MM.1S (cell line): ENCODE data around the gene ZDHHC8.

ENCODE experiments used
- EZH2 ChIP-seq: fragments of 300-600 bp; sonication (generic); optimal IDR thresholded peaks from 2 replicates; pipeline ENCODE3; 2017; ENCODE audit warnings: low read depth, mild to moderate bottlenecking, antibody characterized with exemption, low read length, mixed read lengths
- TF ChIP-seq, protein P1 (sequence below): fragments of 300-600 bp; sonication (generic); IDR thresholded peaks from 2 replicates; pipeline ENCODE4 v1.5.1; 2016; ENCODE audit warnings: antibody characterized with exemption, low read length, mixed read lengths

DNA sequence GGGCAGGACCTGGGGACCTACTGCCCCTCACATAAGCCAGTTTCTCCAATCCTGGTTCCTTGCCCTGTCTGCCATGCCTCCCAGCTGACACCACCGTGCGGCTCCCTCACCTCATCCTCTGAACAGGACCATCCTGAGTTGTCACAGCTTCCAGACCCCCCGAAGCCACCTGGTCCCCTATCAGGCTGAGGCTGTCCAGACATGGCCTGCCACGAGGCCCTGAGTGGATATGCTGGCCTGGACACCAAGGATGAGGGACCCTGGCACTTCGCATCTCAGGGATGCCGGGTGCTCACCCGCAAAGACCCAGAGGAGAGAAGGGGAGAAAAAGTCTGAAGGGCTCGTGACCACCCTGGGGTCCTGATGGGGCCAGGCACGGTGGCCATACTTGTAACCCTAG, 35.1 kb downstream of the ZDHHC8 start:
- TF ChIP-seq EZH2, result no peak
- TF ChIP-seq, protein P1, sequence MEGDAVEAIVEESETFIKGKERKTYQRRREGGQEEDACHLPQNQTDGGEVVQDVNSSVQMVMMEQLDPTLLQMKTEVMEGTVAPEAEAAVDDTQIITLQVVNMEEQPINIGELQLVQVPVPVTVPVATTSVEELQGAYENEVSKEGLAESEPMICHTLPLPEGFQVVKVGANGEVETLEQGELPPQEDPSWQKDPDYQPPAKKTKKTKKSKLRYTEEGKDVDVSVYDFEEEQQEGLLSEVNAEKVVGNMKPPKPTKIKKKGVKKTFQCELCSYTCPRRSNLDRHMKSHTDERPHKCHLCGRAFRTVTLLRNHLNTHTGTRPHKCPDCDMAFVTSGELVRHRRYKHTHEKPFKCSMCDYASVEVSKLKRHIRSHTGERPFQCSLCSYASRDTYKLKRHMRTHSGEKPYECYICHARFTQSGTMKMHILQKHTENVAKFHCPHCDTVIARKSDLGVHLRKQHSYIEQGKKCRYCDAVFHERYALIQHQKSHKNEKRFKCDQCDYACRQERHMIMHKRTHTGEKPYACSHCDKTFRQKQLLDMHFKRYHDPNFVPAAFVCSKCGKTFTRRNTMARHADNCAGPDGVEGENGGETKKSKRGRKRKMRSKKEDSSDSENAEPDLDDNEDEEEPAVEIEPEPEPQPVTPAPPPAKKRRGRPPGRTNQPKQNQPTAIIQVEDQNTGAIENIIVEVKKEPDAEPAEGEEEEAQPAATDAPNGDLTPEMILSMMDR, result no peak
